Endothelial cell of umbilical vein (primary cell): ENCODE results near the gene PLPPR4. TPM values are rescaled to one million over a fixed set of nuclear protein-coding genes. Genes with fewer than 3 reads are reported as not detected.

Experiments
- BruUV-seq: library from RNA; stranded (reverse); fragments of 400-500 nt; replicated peaks from 2 replicates; lab custom pipeline; 2021; lab: Mats Ljungman, UMichigan
- CTCF ChIA-PET: fragments of 300-600, 350-600 bp; sonication (Branson Sonifier 250); formaldehyde crosslinking; loops from one replicate; lab custom pipeline; 2021; ENCODE audit warnings: antibody characterized with exemption, inconsistent platforms; lab: Charles Lee
- POLR2A ChIA-PET: fragments of 300-600, 350-600 bp; sonication (Branson Sonifier 250); formaldehyde crosslinking; loops from one replicate; lab custom pipeline; 2021; ENCODE audit warnings: antibody characterized with exemption, inconsistent platforms; lab: Charles Lee
- DNase-seq: peaks from one replicate; pipeline ENCODE4 v3.0.0-alpha.2; 2011; ENCODE audit warnings: low read depth, low spot score
- FAIRE-seq: peaks from 2 replicates; lab custom pipeline; 2011; peaks lifted over from hg19 to GRCh38; lab: Jason Lieb, UNC
- H2AFZ ChIP-seq: 2 replicates; pipeline ENCODE4 v1.6.0; 2012; ENCODE audit warnings: low read depth, low read length, control low read depth, inconsistent platforms
- H3K27ac ChIP-seq: 2 replicates; pipeline ENCODE4 v1.5.1; 2011; ENCODE audit warnings: low read depth, mild to moderate bottlenecking, control low read depth, low read length, moderate library complexity; ENCODE audit not compliant: insufficient read depth
- H3K27me3 ChIP-seq, 2 experiments: 2 replicates each; pipeline versions ENCODE4 v1.6.0 to v1.6.1; 2011; ENCODE audit warnings: low read length in 2 of 2, mixed read lengths in 1 of 2; ENCODE audit not compliant: control insufficient read depth in 2 of 2, insufficient read depth in 2 of 2
- H3K36me3 ChIP-seq, 2 experiments: 2 replicates in 1 of 2; 3 replicates in 1 of 2; pipeline ENCODE4 v1.5.1; 2011; ENCODE audit warnings: low read length in 2 of 2, mild to moderate bottlenecking in 1 of 2, moderate library complexity in 1 of 2; ENCODE audit not compliant: control insufficient read depth in 2 of 2, insufficient read depth in 2 of 2; ENCODE audit errors: extremely low read depth in 1 of 2
- H3K4me1 ChIP-seq: 3 replicates; pipeline ENCODE4 v1.5.1; 2011; ENCODE audit warnings: mild to moderate bottlenecking, low read length; ENCODE audit not compliant: control insufficient read depth, insufficient read depth; ENCODE audit errors: extremely low read depth
- H3K4me2 ChIP-seq: 2 replicates; pipeline ENCODE4 v1.6.1; 2011; ENCODE audit warnings: low read length, control low read depth, mixed read lengths; ENCODE audit not compliant: insufficient read depth
- H3K4me3 ChIP-seq, 3 experiments: fragments of 200-600 bp in 1 of 3; sonication (generic), shearing (Covaris generic) in 1 of 3; replicated peaks in 1 of 3; 2 replicates each; pipeline ENCODE4 v1.5.1; 2011 to 2016; ENCODE audit warnings: control low read depth in 3 of 3, low read length in 3 of 3, mild to moderate bottlenecking in 2 of 3, inconsistent platforms in 1 of 3, low read depth in 1 of 3, moderate library complexity in 1 of 3; ENCODE audit not compliant: insufficient read depth in 1 of 3
- H3K79me2 ChIP-seq: 2 replicates; pipeline ENCODE4 v1.6.0; 2012; ENCODE audit warnings: low read length, inconsistent platforms; ENCODE audit not compliant: control insufficient read depth, insufficient read depth
- H3K9ac ChIP-seq: replicated peaks from 2 replicates; pipeline ENCODE3; 2011; ENCODE audit warnings: low read length, control low read depth; ENCODE audit not compliant: insufficient read depth; ENCODE audit errors: extremely low read depth
- H3K9me1 ChIP-seq: replicated peaks from 3 replicates; pipeline ENCODE4 v1.6.0; 2011; ENCODE audit warnings: mild to moderate bottlenecking, low read length; ENCODE audit not compliant: control insufficient read depth, insufficient read depth; ENCODE audit errors: extremely low read depth
- H3K9me3 ChIP-seq: replicated peaks from 2 replicates; pipeline ENCODE4 v1.5.1; 2012; ENCODE audit warnings: low read length, inconsistent platforms; ENCODE audit not compliant: control insufficient read depth, insufficient read depth
- H4K20me1 ChIP-seq: replicated peaks from 2 replicates; pipeline ENCODE3; 2011; ENCODE audit warnings: mild to moderate bottlenecking, low read length; ENCODE audit not compliant: control insufficient read depth, insufficient read depth; ENCODE audit errors: extremely low read depth
- CTCF ChIP-seq, 2 donors: IDR thresholded peaks; 1 replicate in 1 of 2; 2 replicates in 1 of 2; pipeline ENCODE4 v1.5.1; 2011; ENCODE audit warnings: low read length in 2 of 2, mild to moderate bottlenecking in 2 of 2, moderate library complexity in 2 of 2, control low read depth in 1 of 2, inconsistent platforms in 1 of 2, low read depth in 1 of 2; ENCODE audit not compliant: insufficient read depth in 1 of 2; ENCODE audit errors: extremely low read depth in 1 of 2
- EZH2 ChIP-seq: IDR thresholded peaks from 2 replicates; pipeline ENCODE4 v1.6.1; 2012; ENCODE audit warnings: borderline replicate concordance, low read depth, mild to moderate bottlenecking, moderate library complexity, low read length, inconsistent platforms; ENCODE audit not compliant: severe bottlenecking
- FOS ChIP-seq: IDR thresholded peaks from 2 replicates; pipeline ENCODE4 v1.6.1; 2011; ENCODE audit warnings: mild to moderate bottlenecking, low read length, moderate library complexity, borderline replicate concordance; ENCODE audit not compliant: insufficient read depth
- GATA2 ChIP-seq: IDR thresholded peaks from 2 replicates; pipeline ENCODE4 v1.7.0; 2011; ENCODE audit warnings: low read depth, mild to moderate bottlenecking, moderate library complexity, mixed read lengths, low read length; ENCODE audit not compliant: insufficient read length, insufficient read depth
- JUN ChIP-seq: IDR thresholded peaks from 2 replicates; pipeline ENCODE4 v1.6.1; 2011; ENCODE audit warnings: borderline replicate concordance, low read depth; ENCODE audit not compliant: insufficient read length, insufficient read depth
- MAX ChIP-seq: IDR thresholded peaks from 2 replicates; pipeline ENCODE4 v1.6.1; 2011; ENCODE audit not compliant: insufficient read depth, insufficient read length
- MYC ChIP-seq: IDR thresholded peaks from one replicate; pipeline ENCODE4 v1.6.1; 2011; ENCODE audit warnings: mild to moderate bottlenecking, low read depth, low read length
- POLR2A ChIP-seq: IDR thresholded peaks from 2 replicates; pipeline ENCODE4 v1.6.1; 2012; ENCODE audit warnings: low read depth, mild to moderate bottlenecking, control low read depth, low read length
- POLR2AphosphoS5 ChIP-seq: IDR thresholded peaks from 2 replicates; pipeline ENCODE4 v1.6.1; 2012; ENCODE audit warnings: low read depth, mild to moderate bottlenecking, control low read depth, low read length, moderate library complexity; ENCODE audit not compliant: insufficient read depth
- dilution Hi-C: fragments of 300-500 bp; cut with MboI; formaldehyde crosslinking; loops from one replicate; pipeline ENCODE4 v1.15.0; 2019; ENCODE audit warnings: low sequenced_read_pairs; ENCODE audit not compliant: extremely low pct_ligation_motif_present
- intact Hi-C: fragments of 100-400 bp; cut with micrococcal nuclease; formaldehyde crosslinking; loops from one replicate; pipeline ENCODE4 v1.10.0; 2022
- polyA plus RNA-seq, 4 experiments: library from polyadenylated mRNA; depleted of rRNA in 3 of 4; stranded (reverse) in 3 of 4; unstranded in 1 of 4; fragments of >200 nt; gene quantifications; 2 replicates each; pipeline versions ENCODE4 v1.2.1 to v1.2.3, GENCODE V29; 2011 to 2012; ENCODE audit warnings: missing spikeins in 1 of 4
- total RNA-seq: library from RNA; stranded (reverse); gene quantifications from 2 replicates; pipeline ENCODE4 v1.2.3, GENCODE V29; 2021

PLPPR4 gene
- total and polyA plus RNA-seq, 2 donors (not counting 3 experiments of a cell fraction or from before 2014, with no cell fraction given), result not detected

- no peak overlapping the region for H3K27ac ChIP-seq
- no peak overlapping the region for H3K4me2 ChIP-seq
- FAIRE-seq (no peak), DNase-seq (no peak)
- H2AFZ ChIP-seq, result no peak overlapping the region
- H3K79me2 ChIP-seq, result no peaks in the 10 kb centered on the region
- H3K36me3 ChIP-seq, result no peaks in the 10 kb centered on the region
- ChIA-PET CTCF (no interaction called here), POLR2A (no interaction called here)
- H3K9me3 ChIP-seq, result no peaks in the 10 kb centered on the region
- H3K9ac ChIP-seq, result no peak overlapping the region
- no peaks in the 10 kb centered on the region for H4K20me1 ChIP-seq
- no peaks in the 10 kb centered on the region for H3K4me1 ChIP-seq
- TF ChIP-seq EZH2 (no peak), POLR2A (no peak), GATA2 (no peak), MAX (no peak), JUN (no peak), CTCF (IDR thresholded peaks at IDR 0.05; ENCODE audit: extremely low read depth in 1 of 2, insufficient read depth in 1 of 2, low read depth in 1 of 2, low read length in 2 of 2) (no peak), MYC (no peak), POLR2AphosphoS5 (no peak), FOS (no peak)
- H3K9me1 ChIP-seq, result no peaks in the 10 kb centered on the region
- dilution Hi-C loops (no loop called here), intact Hi-C loops (no loop called here)
- H3K27me3 ChIP-seq, result peaks cover 3 to 5% of the 10 kb centered on the region in 2 experiments
- no TSS peak for BruUV-seq
- H3K4me3 ChIP-seq, result no peak overlapping the region
Measured at GRCh38 chr1:99246152-99246551, 18.1 kb upstream of the PLPPR4 start.
